Thyroid gland (tissue), 4 donors: ENCODE measurements around the gene PIBF1. TPM values are rescaled to one million over a fixed set of nuclear protein-coding genes. Genes with fewer than 3 reads are reported as not detected.

ENCODE experiments used
- DNase-seq, 2 donors: peaks; one replicate each; pipeline ENCODE4 v3.0.0-alpha.2; 2019
- H3K27ac ChIP-seq, 3 donors: fragments of 200-600 bp; sonication (generic); 1 replicate in 2 of 3; 2 replicates in 1 of 3; pipeline ENCODE4 v1.5.1; 2016 to 2019; ENCODE audit warnings: mild to moderate bottlenecking in 1 of 3, moderate library complexity in 1 of 3
- H3K27me3 ChIP-seq: fragments of 200-600 bp; sonication (generic); one replicate; pipeline ENCODE4 v1.5.1; 2019
- H3K36me3 ChIP-seq, 2 donors: fragments of 200-600 bp; sonication (generic); one replicate each; pipeline ENCODE4 v1.5.1; 2016 to 2019
- H3K4me1 ChIP-seq, 2 donors: fragments of 200-600 bp; sonication (generic); one replicate each; pipeline ENCODE4 v1.5.1; 2017 to 2019
- H3K4me3 ChIP-seq, 3 donors: fragments of 200-600 bp; sonication (generic); replicated peaks in 1 of 3; 1 replicate in 2 of 3; 2 replicates in 1 of 3; pipeline ENCODE4 v1.5.1; 2016; ENCODE audit warnings: mild to moderate bottlenecking in 1 of 3
- H3K9me3 ChIP-seq: fragments of 200-600 bp; sonication (generic); one replicate; pipeline ENCODE4 v1.5.1; 2017
- CTCF ChIP-seq, 6 experiments: fragments of 200-600 bp in 3 of 6; fragments of 450-650 bp in 3 of 6; sonication (generic) in 3 of 6; IDR thresholded peaks; one replicate each; pipeline ENCODE4 v1.5.1; 2016 to 2019; ENCODE audit warnings: antibody characterized with exemption in 6 of 6, mild to moderate bottlenecking in 2 of 6, inconsistent platforms in 1 of 6, moderate library complexity in 1 of 6
- POLR2A ChIP-seq, 2 donors: fragments of 450-650 bp; IDR thresholded peaks; one replicate each; pipeline ENCODE4 v1.6.1; 2017; ENCODE audit warnings: antibody characterized with exemption in 2 of 2, mild to moderate bottlenecking in 2 of 2, moderate library complexity in 1 of 2
- WGBS, 2 donors: methylation state at CpG; one replicate each; pipeline ENCODE4 v1.1.5; 2017; 5-methylcytosine and 5-hydroxymethylcytosine counted together
- intact Hi-C: fragments of 100-400 bp; cut with DNase I; formaldehyde crosslinking; loops from one replicate; pipeline ENCODE4 v1.15.1; 2023
- total RNA-seq, 4 donors: library from RNA; depleted of rRNA; stranded (reverse); fragments of >200 nt; gene quantifications; one replicate each; pipeline ENCODE4 v1.2.3, GENCODE V29; 2016

The PIBF1 gene
- total RNA-seq, 4 donors from 2014 or later, result 30.2 to 51.4 (median 37.5) TPM

- TF ChIP-seq POLR2A (IDR thresholded peaks at IDR 0.05) (no peak), CTCF (IDR thresholded peaks at IDR 0.05) (peak in 1 of 6 experiments; percentile 8)
- peaks cover 16 to 17% of the 10 kb centered on the region in 2 donors for H3K4me1 ChIP-seq
- H3K27me3 ChIP-seq, result no peaks in the 10 kb centered on the region
- no peak for DNase-seq
- H3K36me3 ChIP-seq, result no peaks in the 10 kb centered on the region
- 82 to 92% methylated on average over 1 of the region's 1 CpG for WGBS, 2 donors
- no peaks in the 10 kb centered on the region for H3K9me3 ChIP-seq
- H3K27ac ChIP-seq, result peak overlapping the region in 2 of 3 donors; percentile 39 to 47
- intact Hi-C loops, result no loop called here
- no peak overlapping the region for H3K4me3 ChIP-seq
Observed at GRCh38 chr13:72952529-72953141, 170.7 kb downstream of the PIBF1 start.

GRCh38 chr13:72953391-72953965, 171.5 kb downstream of the PIBF1 start:
- peak overlapping the region; percentile 42 to 69 (median 47) for H3K27ac ChIP-seq
- no peaks in the 10 kb centered on the region for H3K36me3 ChIP-seq
- no peaks in the 10 kb centered on the region for H3K27me3 ChIP-seq
- no peak overlapping the region for H3K4me3 ChIP-seq
- TF ChIP-seq CTCF (IDR thresholded peaks at IDR 0.05), result peak in 1 of 6 experiments; percentile 8
- no peak for TF ChIP-seq POLR2A (IDR thresholded peaks at IDR 0.05)
- WGBS, 2 donors, result 63 to 75% methylated on average over 2 to 6 of the region's 6 CpGs
- H3K9me3 ChIP-seq, result no peaks in the 10 kb centered on the region
- intact Hi-C loops, result no loop called here
- peak; percentile 87 to 92 for DNase-seq
- H3K4me1 ChIP-seq, result peaks cover 17 to 19% of the 10 kb centered on the region in 2 donors

- WGBS, 2 donors, result 88 to 94% methylated on average over 1 of the region's 1 CpG
- H3K4me1 ChIP-seq, result peaks cover 22 to 29% of the 10 kb centered on the region in 2 donors
- TF ChIP-seq POLR2A (IDR thresholded peaks at IDR 0.05) (no peak), CTCF (IDR thresholded peaks at IDR 0.05) (no peak)
- no peaks in the 10 kb centered on the region for H3K36me3 ChIP-seq
- H3K27ac ChIP-seq, result peak overlapping the region; percentile 61 to 84 (median 77)
- intact Hi-C loops, result no loop called here
- H3K27me3 ChIP-seq, result no peaks in the 10 kb centered on the region
- H3K4me3 ChIP-seq, result peak overlapping the region in 1 of 3 donors; percentile 7
- no peaks in the 10 kb centered on the region for H3K9me3 ChIP-seq
- no peak for DNase-seq
Observed at GRCh38 chr13:72959643-72960042, 177.7 kb downstream of the PIBF1 start.

- no peak for DNase-seq
- WGBS, 2 donors, result 43 to 52% methylated on average over 4 of the region's 4 CpGs
- Histone ChIP-seq H3K27ac (peak overlapping the region; percentile 61 to 84 (median 77)), H3K36me3 (no peaks in the 10 kb centered on the region), H3K9me3 (no peaks in the 10 kb centered on the region), H3K4me3 (peak overlapping the region in 1 of 3 donors; percentile 7), H3K27me3 (no peaks in the 10 kb centered on the region), H3K4me1 (peaks cover 22 to 29% of the 10 kb centered on the region in 2 donors)
- intact Hi-C loops, result no loop called here
- TF ChIP-seq CTCF (IDR thresholded peaks at IDR 0.05) (no peak), POLR2A (IDR thresholded peaks at IDR 0.05) (no peak)
Observed at GRCh38 chr13:72960114-72960513, 178.2 kb downstream of the PIBF1 start.

- peak overlapping the region; percentile 62 to 92 (median 77) for H3K27ac ChIP-seq
- H3K9me3 ChIP-seq, result no peaks in the 10 kb centered on the region
- intact Hi-C loops, result no loop called here
- peak overlapping the region in 1 of 3 donors; percentile 7 for H3K4me3 ChIP-seq
- H3K4me1 ChIP-seq, result peaks cover 22 to 29% of the 10 kb centered on the region in 2 donors
- TF ChIP-seq POLR2A (IDR thresholded peaks at IDR 0.05) (no peak), CTCF (IDR thresholded peaks at IDR 0.05) (no peak)
- no peaks in the 10 kb centered on the region for H3K27me3 ChIP-seq
- H3K36me3 ChIP-seq, result no peaks in the 10 kb centered on the region
- DNase-seq, result peak; percentile 32 to 38
Observed at GRCh38 chr13:72960541-72960940, 178.6 kb downstream of the PIBF1 start.
